SIG-M5 (cell line): ENCODE data around the gene IRF2.
A peak's percentile ranks its signal among the peaks of the same experiment; 100 is the strongest.

ENCODE experiments used
- DNase-seq: peaks from one replicate; lab custom pipeline; 2025; lab: John Stamatoyannopoulos, UW

The IRF2 gene

DNA sequence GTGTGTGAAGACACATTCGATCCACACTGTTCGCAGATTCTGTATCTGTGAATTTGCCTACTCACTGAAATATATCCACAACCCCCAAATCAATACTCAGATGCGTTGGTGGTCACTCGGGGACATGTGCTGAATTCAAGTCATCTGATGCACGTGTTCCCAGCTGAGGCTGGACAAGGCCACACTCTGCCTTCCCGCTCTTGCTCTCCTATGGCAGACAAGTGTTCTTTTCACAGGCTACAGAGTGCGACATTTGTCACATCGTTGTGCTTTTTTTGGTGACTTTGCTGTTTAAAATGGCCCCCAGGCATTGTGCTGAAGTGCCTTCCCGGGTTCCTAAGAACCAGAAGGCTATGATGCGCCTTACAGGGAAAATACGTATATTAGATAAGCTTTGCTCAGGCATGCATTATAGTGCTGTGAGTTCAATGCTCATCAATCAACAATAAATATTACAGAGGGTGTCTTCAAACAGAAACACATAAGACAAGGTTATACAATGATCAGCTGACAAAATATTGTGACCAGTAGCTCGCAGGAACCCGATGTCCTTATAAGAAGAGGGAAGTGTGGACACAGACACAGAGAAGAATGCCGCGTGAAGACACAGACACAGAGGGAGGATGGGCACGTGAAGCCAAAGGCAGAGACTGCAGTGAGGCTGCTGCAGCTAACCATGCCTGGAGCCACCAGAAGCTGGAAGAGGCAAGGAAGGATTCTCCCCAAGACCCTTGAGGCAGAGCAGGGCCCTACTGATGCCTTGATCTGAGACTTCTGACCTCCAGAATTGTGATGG, 42.0 kb downstream of the IRF2 start:
- DNase-seq, result no peak

DNA sequence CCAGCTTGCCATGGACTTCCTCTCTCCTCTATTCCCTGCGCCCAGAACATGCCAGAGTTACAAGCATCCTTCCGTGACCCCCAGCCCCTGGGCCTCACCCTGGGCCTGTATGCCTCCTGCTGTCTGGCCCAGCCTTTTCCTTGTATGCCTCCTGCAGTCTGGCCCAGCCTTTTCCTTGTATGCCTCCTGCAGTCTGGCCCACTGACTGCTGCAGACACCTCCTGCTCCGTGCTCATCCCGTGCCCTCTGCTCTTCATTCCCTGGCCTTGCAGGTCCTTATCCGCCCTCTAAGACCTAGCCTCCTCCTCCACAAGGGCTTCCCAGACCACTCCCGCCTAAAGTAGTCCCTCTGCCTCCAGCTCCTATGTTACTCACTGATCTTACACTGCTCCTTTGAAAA, 44.2 kb downstream of the IRF2 start:
- DNase-seq, result no peak

DNA sequence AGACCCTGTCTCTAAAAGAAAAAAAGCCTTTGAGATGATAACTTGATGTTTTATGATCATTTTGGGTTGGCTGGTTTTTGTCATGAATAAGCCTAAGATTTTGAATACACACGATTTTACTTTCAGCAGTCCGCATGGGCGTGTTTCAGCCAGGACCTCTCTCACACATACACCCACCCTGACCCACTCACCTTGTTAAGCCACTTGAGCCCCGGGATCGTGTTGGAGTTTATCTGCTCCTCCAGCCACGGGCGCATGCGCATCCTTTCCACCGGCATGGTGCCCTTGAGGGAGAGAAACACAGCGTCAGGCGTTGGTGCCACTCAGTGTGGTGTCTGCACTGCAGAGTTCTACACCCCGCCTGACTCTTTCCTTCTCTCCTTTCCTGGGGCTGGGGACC, 45.6 kb downstream of the IRF2 start:
- no peak for DNase-seq

- no peak for DNase-seq
Observed at GRCh38 chr4:184427687-184428086, 46.7 kb downstream of the IRF2 start.

DNA sequence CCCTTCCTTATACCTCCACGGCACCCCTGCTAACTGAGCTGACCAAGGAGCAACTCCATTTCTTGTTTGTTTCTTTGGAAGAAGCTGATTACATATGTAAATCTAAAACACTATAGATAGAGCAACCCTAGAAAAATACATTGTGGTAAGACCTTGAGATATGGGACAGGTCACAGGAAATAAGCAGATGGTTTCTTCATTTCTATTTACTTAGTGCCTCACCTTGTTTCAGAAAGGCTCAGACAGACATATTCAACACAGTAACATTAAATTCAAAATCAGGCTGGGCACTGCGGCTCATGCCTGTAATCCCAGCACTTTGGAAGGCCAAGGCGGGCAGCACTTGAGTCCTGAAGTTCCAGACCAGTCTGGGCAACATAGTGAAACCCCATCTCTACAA, 47.3 kb downstream of the IRF2 start:
- DNase-seq, result no peak

GRCh38 chr4:184424993-184425758, 49.2 kb downstream of the IRF2 start:
- no peak for DNase-seq

DNA sequence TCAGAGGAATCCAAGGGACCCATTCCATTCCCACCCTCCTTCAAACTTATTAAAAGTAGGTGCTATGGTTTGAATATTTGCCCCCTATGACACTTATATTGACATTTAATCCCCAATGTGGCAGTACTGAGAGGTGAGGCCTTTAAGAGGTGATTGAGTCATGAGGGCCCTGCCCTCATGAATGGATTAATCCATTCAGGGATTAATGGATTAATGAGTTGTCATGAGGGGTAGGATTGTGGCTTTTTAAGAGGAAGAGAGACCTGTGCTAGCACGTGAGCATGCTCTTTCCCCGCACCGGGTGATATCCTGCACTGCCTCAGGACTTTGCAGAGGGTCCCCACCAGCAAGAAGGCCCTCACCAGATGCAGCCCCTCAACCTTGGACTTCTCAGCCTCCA, 50.1 kb downstream of the IRF2 start:
- DNase-seq, result no peak

GRCh38 chr4:184423003-184423686, 51.2 kb downstream of the IRF2 start:
- DNase-seq, result no peak

DNA sequence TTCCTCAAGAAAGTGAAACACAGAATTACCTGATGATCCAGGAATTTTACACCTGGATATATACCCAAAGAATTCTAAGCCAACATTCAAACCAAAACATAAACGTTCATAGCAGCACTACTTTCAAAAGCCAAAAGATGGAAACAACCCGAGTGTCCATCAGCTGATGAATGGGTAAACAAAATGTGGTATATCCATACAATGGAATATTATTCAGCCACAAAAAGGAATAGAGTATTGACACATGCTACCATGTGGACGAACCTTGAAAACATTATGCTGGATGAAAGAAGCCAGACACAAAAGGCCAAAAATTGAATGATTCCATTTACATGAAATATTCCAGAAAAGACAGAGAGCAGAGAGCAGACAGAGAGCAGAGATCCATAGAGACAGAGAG, 52.0 kb downstream of the IRF2 start:
- DNase-seq, result no peak

DNA sequence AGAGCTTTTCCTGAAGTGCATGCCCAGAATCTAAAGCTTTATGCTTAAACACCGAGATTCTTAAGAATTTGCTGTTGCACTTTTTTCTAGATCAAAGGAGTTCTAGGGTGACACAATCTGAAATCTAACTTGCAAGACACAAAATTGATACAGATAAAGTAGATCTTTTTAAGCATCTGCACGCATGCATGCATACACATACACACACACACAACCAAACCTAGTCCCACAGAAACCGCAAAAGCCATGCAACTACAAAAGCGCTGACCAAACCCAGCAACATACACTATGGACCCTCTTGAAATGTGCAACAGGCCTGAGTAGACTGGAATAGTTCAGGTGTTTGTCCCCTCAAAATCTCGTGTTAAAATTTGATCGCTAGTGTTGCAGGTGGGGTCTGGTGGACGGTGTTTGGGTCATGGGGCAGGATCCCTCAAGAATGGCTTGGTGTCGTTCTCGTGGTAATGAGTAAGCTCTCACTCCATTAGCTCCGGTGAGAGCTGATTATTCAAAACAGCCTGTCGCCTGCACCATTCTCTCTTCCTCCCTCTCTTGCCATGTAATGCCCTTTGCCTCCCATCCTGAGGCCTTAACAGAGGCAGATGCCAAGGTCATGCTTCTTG, 52.7 kb downstream of the IRF2 start:
- no peak for DNase-seq

DNA sequence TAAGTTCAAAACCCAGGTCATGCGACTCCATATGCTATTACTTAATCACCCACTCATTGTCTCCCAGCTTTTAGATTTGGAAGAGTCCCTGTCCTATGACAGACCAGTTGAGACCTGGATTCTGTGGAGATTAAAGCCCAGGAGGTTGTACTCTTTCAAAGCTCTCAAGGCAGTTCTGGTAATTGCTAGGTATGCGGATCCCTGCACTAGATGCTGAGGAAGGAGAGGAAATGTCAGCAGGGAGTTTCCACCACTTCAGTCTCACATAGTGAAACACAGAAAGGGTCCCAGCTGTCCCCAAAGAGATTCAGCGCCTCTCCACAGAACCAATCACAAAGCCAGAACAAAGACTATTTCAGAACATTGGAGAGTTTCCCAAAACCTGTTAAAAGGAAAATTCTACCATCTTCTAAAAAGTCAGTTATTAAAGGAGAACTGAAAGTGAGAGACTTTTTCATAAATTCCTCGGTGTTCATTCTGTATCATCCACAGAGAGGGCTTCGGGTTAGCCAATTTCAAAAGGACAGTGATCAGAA, 53.4 kb downstream of the IRF2 start:
- no peak for DNase-seq

DNA sequence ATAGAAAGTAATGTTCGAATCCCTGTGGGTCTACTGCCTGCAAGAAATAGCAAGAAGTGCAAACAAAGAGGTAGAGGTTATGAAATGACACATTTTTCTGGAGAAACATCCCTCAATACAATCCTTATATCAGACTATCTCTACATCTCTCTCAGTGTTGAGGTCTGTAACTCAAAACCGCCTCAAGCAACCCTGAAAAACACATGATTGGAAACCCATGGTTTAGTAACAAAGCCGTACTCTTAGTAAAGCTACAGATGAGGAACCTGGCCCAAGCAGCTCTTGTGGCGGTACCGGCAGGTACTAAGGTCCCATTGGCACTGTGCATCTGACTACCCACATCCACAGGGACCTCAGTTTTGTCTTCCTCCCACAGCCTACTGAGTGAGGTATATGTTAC, 53.9 kb downstream of the IRF2 start:
- no peak for DNase-seq

GRCh38 chr4:184419976-184420375, 54.4 kb downstream of the IRF2 start:
- no peak for DNase-seq

DNA sequence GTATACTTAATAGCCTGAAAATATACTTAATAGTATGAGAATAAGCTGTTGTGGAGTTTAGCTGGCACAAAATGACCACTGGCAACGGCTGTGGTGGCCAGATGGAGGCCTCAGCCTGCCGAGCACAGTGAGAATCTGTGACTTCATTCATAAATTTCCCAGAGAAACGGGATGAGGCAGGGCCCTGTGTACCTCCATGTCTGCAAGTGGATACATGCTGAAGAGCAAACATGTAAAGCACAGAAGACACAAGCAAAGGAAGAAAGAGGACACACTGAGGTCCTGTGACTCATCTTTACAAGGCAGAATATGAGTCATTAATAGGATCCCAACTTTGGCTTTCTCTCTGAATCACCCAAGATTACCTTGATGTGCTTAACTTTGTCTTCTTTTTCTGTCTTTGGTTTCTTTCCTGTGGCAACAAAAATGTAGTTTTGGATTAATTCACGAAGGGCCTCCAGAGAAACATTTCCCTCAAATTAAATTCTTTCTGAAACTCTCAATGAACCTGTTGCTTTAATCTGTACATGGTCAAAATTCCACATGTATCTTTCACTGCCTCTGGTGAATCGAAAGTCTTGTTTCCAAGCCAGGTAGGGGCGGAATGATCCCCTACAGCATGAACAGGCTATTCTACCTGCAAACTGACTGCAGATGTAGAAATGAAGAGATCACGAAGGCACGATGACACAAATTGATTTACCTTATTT, 56.4 kb downstream of the IRF2 start:
- DNase-seq, result peak; percentile 50

DNA sequence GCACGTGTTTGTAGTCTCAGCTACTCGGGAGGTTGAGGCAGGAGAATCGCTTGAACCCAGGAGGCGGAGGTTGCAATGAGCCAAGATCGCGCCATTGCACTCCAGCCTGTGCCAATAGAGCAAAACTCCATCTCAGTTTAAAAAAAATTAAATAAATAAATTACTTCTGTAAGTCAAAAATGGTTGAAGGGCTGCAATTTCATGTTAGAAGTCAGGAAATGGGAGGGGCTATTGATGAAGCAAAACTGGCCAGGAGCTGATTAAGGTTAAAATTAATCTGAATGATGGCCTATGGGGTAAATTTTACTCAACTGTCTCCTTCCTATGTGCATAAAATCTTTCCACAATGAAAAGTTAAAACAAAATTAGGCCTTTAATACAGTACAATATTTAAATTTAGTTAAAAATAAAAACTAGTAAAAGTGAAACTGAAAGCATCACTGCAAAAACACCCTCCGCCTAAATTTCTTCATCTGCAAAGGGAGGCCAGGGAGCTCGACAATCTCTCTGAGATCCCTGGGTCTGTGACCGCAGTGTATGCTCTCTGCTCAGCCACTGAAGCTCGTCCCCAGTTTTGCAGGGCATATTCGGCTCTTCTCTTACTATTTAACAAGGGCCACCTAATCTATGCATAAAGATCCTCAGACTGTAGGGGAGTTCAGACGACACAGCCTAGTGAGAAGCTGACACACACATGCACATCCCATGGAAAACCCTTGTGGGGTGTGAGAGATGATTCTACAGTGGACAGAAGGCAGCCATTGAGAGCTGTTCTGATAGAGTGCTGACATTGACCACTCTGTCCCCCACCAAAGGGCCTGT, 57.2 kb downstream of the IRF2 start:
- peak; percentile 3 for DNase-seq

DNA sequence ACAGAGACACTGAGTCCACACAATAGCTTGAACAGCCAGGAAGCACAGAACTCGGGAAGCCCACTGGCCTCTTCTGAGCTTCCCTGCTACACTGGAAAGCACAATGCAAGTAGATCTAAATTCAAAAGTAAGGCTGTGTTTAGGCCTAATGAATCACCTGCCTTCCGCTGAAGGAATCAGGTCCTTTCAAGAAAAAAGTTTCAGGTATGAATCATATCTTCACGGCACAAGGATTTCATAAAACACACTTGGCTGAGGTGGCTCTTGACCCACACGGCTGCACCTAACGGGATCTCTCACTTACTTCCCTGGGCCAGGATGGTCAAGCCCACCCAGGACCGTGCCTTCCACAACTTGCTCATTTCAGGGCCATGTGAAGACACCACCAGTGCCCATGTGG, 59.3 kb downstream of the IRF2 start:
- no peak for DNase-seq

GRCh38 chr4:184413261-184414046, 60.9 kb downstream of the IRF2 start:
- no peak for DNase-seq

DNA sequence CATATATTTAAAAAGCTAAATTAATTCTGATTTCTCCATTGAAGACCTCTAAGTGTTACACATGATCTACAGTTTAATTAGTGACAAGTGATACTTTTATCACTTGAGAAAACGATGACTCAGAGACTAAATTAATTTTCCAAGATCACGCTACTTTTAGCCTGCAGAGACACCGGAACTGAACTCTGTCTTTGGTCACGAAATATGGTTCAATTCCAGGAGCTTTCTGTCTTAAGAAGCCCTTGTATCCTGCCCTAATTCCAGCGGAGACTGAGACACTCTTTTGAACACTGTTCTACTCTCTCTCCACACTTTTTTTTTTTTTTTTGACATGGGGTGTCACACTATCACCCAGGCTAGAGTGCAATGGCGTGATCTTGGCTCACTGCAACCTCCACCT, 63.6 kb downstream of the IRF2 start:
- no peak for DNase-seq

GRCh38 chr4:184409911-184410692, 64.2 kb downstream of the IRF2 start:
- no peak for DNase-seq
